Body of pancreas (tissue), 4 donors: ENCODE data around the gene USF2.

ENCODE experiments used
- CTCF ChIP-seq, 7 experiments: fragments of 450-650 bp in 4 of 7; fragments of 200-600 bp in 3 of 7; sonication (generic) in 3 of 7; IDR thresholded peaks; one replicate each; pipeline ENCODE4 v1.5.1; 2016 to 2019; ENCODE audit warnings: antibody characterized with exemption in 7 of 7
- POLR2A ChIP-seq, 3 donors: fragments of 450-650 bp; IDR thresholded peaks; one replicate each; pipeline ENCODE4 v1.6.1; 2016; ENCODE audit warnings: antibody characterized with exemption in 3 of 3, mild to moderate bottlenecking in 2 of 3

- no peak for TF ChIP-seq POLR2A (IDR thresholded peaks at IDR 0.05)
- TF ChIP-seq CTCF (IDR thresholded peaks at IDR 0.05) = no peak
Observed at GRCh38 chr19:35296644-35297514, 28.1 kb downstream of the USF2 start.
